Retinal pigment epithelial cell (primary cell): ENCODE data around the gene RAB8B.

ENCODE experiments used
- DNase-seq: peaks from one replicate; pipeline ENCODE4 v3.0.0-alpha.2; 2010; ENCODE audit warnings: low read depth
- H3K4me3 ChIP-seq: 2 replicates; pipeline ENCODE4 v1.5.1; 2011; ENCODE audit warnings: mild to moderate bottlenecking, low read length, control low read depth, moderate library complexity
- CTCF ChIP-seq: conservative IDR thresholded peaks from 2 replicates; pipeline ENCODE4 v1.5.1; 2011; ENCODE audit warnings: low read depth, low read length, control low read depth, inconsistent platforms

Gene RAB8B

GRCh38 chr15:63263519-63263918, 74.1 kb downstream of the RAB8B start:
- no peak for TF ChIP-seq CTCF
- H3K4me3 ChIP-seq, result no peak overlapping the region
- no peak for DNase-seq

- DNase-seq, result no peak
- TF ChIP-seq CTCF, result no peak
- no peak overlapping the region for H3K4me3 ChIP-seq
These were observed 75.4 kb downstream of the RAB8B start for GRCh38 chr15:63264688-63265293.

GRCh38 chr15:63274427-63274826, 85.0 kb downstream of the RAB8B start:
- no peak for DNase-seq
- no peak for TF ChIP-seq CTCF
- H3K4me3 ChIP-seq, result no peak overlapping the region

- H3K4me3 ChIP-seq, result peak overlapping the region; percentile 61
These were observed 87.1 kb downstream of the RAB8B start for GRCh38 chr15:63276342-63277037.

GRCh38 chr15:63277038-63277892, 87.9 kb downstream of the RAB8B start, which contains the start of gene APH1B:
TSS of gene APH1B (plus strand) at chr15:63277605. CDS start at chr15:63277624, 19 bp downstream.
- peak within 1 kb of the TSS; percentile 68 for H3K4me3 ChIP-seq
- DNase-seq, result no peak
- TF ChIP-seq CTCF, result peak; percentile 2

More at GRCh38 chr15:63276342-63277037, 87.1 kb downstream of the RAB8B start:
- no peak for TF ChIP-seq CTCF
- no peak for DNase-seq

GRCh38 chr15:63277893-63278456, 88.6 kb downstream of the RAB8B start:
- no peak for DNase-seq
- TF ChIP-seq CTCF, result no peak

More at GRCh38 chr15:63277893-63278456, 88.6 kb downstream of the RAB8B start:
- peak overlapping the region; percentile 68 for H3K4me3 ChIP-seq
